ENCODE results near the gene ATP11B.

Gene ATP11B

GRCh38 chr3:182802413-182803390, 9.4 kb downstream of the ATP11B start:
- no peak for TF ChIP-seq FOXM1 (IDR thresholded peaks at IDR 0.05; ENCODE audit: borderline replicate concordance, low read depth)
- TF ChIP-seq YY1 (IDR thresholded peaks at IDR 0.05; ENCODE audit: low read depth), result no peak
- TF ChIP-seq NFIC (IDR thresholded peaks at IDR 0.05), result no peak
- TF ChIP-seq USF1 (IDR thresholded peaks at IDR 0.05), result no peak
- TF ChIP-seq EP300 (IDR thresholded peaks at IDR 0.05; ENCODE audit: borderline replicate concordance), result no peak
- TF ChIP-seq ZBTB7A (IDR thresholded peaks at IDR 0.05; ENCODE audit: low read depth), result no peak
- TF ChIP-seq EGR1 (IDR thresholded peaks at IDR 0.05), result no peak
- TF ChIP-seq CEBPB (IDR thresholded peaks at IDR 0.05), result no peak
- TF ChIP-seq CREB1 (IDR thresholded peaks at IDR 0.05; ENCODE audit: low read depth), result no peak
- TF ChIP-seq RAD21 (IDR thresholded peaks at IDR 0.05; ENCODE audit: low read depth), result no peak
- TF ChIP-seq REST (IDR thresholded peaks at IDR 0.05; ENCODE audit: low read depth), result no peak
- no peak for TF ChIP-seq TCF12 (IDR thresholded peaks at IDR 0.05; ENCODE audit: low read depth)

GRCh38 chr3:182803596-182803995, 10.3 kb downstream of the ATP11B start:
- TF ChIP-seq ZBTB7A (IDR thresholded peaks at IDR 0.05; ENCODE audit: low read depth), result no peak
- TF ChIP-seq CEBPB (IDR thresholded peaks at IDR 0.05), result no peak
- TF ChIP-seq RAD21 (IDR thresholded peaks at IDR 0.05; ENCODE audit: low read depth), result no peak
- TF ChIP-seq CREB1 (IDR thresholded peaks at IDR 0.05; ENCODE audit: low read depth), result no peak
- no peak for TF ChIP-seq REST (IDR thresholded peaks at IDR 0.05; ENCODE audit: low read depth)
- no peak for TF ChIP-seq NFIC (IDR thresholded peaks at IDR 0.05)
- no peak for TF ChIP-seq EP300 (IDR thresholded peaks at IDR 0.05; ENCODE audit: borderline replicate concordance)
- no peak for TF ChIP-seq EGR1 (IDR thresholded peaks at IDR 0.05)
- no peak for TF ChIP-seq TAF1 (IDR thresholded peaks at IDR 0.05; ENCODE audit: low read depth)
- no peak for TF ChIP-seq MAX (IDR thresholded peaks at IDR 0.05)
- no peak for TF ChIP-seq YY1 (IDR thresholded peaks at IDR 0.05; ENCODE audit: low read depth)
- TF ChIP-seq TEAD4 (IDR thresholded peaks at IDR 0.05), result no peak
- TF ChIP-seq USF1 (IDR thresholded peaks at IDR 0.05), result no peak
- TF ChIP-seq TCF12 (IDR thresholded peaks at IDR 0.05; ENCODE audit: low read depth), result no peak
- TF ChIP-seq FOXM1 (IDR thresholded peaks at IDR 0.05; ENCODE audit: borderline replicate concordance, low read depth), result no peak

- no peak for TF ChIP-seq EGR1 (IDR thresholded peaks at IDR 0.05)
- no peak for TF ChIP-seq ZBTB7A (IDR thresholded peaks at IDR 0.05; ENCODE audit: low read depth)
- TF ChIP-seq REST (IDR thresholded peaks at IDR 0.05; ENCODE audit: low read depth), result no peak
- no peak for TF ChIP-seq TAF1 (IDR thresholded peaks at IDR 0.05; ENCODE audit: low read depth)
- TF ChIP-seq CEBPB (IDR thresholded peaks at IDR 0.05), result no peak
- TF ChIP-seq RAD21 (IDR thresholded peaks at IDR 0.05; ENCODE audit: low read depth), result no peak
- no peak for TF ChIP-seq CREB1 (IDR thresholded peaks at IDR 0.05; ENCODE audit: low read depth)
- no peak for TF ChIP-seq USF1 (IDR thresholded peaks at IDR 0.05)
These were observed 13.8 kb downstream of the ATP11B start for GRCh38 chr3:182807061-182807460.
